ENCODE results near the gene SLC66A3.

DNA sequence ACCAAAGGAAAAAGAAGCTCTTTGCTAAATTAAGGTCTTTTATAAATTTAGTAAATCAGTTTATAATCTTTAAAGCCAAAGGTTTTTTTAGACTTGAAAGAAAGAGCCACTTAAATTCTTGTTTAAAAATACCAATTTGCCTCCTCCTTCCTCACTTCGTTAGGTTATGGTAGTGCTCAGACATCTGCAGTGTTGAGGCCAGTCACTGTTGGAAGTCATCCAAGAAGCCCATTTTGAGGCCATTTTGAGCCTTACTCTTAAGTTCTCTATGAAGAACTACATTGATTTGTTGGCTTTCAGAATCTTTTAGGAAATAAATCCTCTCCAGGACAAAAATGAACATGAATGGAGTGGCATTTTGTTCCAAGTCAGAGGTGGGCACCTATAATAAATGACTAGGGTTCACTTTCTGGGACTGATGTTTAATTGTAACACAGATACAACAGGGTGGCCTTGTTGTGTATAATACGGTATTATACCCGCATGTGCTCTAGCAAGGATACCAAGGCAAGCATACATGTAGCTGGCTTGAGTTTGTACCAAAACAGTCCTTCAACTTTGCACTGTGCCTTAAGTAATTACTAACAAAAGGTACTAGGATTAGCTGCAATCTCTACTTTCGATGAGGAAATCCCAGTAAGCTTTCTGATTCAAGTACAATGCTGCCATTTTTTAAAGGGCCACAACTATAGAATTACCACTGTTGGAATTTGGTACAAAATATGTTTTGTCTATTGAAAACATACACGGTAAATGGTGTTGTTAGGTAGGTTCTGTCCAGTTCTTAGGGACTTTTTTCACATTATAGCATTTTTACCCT lies 22.8 kb downstream of the SLC66A3 start:
- TF ChIP-seq, protein P1, sequence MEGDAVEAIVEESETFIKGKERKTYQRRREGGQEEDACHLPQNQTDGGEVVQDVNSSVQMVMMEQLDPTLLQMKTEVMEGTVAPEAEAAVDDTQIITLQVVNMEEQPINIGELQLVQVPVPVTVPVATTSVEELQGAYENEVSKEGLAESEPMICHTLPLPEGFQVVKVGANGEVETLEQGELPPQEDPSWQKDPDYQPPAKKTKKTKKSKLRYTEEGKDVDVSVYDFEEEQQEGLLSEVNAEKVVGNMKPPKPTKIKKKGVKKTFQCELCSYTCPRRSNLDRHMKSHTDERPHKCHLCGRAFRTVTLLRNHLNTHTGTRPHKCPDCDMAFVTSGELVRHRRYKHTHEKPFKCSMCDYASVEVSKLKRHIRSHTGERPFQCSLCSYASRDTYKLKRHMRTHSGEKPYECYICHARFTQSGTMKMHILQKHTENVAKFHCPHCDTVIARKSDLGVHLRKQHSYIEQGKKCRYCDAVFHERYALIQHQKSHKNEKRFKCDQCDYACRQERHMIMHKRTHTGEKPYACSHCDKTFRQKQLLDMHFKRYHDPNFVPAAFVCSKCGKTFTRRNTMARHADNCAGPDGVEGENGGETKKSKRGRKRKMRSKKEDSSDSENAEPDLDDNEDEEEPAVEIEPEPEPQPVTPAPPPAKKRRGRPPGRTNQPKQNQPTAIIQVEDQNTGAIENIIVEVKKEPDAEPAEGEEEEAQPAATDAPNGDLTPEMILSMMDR (IDR thresholded peaks at IDR 0.05; ENCODE audit: low read depth, low read length), result no peak
- no peak for TF ChIP-seq EZH2phosphoT487 (IDR thresholded peaks at IDR 0.05; ENCODE audit: low read depth)

All from OCI-LY3 (cell line).